Endothelial cell of umbilical vein (primary cell): ENCODE measurements around the gene RPP30. TPM values are rescaled to one million over a fixed set of nuclear protein-coding genes. Genes with fewer than 3 reads are reported as not detected.

Source experiments
- BruUV-seq: library from RNA; stranded (reverse); fragments of 400-500 nt; replicated peaks from 2 replicates; lab custom pipeline; 2021; lab: Mats Ljungman, UMichigan
- CTCF ChIA-PET: fragments of 300-600, 350-600 bp; sonication (Branson Sonifier 250); formaldehyde crosslinking; loops from one replicate; lab custom pipeline; 2021; ENCODE audit warnings: antibody characterized with exemption, inconsistent platforms; lab: Charles Lee
- POLR2A ChIA-PET: fragments of 300-600, 350-600 bp; sonication (Branson Sonifier 250); formaldehyde crosslinking; loops from one replicate; lab custom pipeline; 2021; ENCODE audit warnings: antibody characterized with exemption, inconsistent platforms; lab: Charles Lee
- DNase-seq: peaks from one replicate; pipeline ENCODE4 v3.0.0-alpha.2; 2011; ENCODE audit warnings: low read depth, low spot score
- FAIRE-seq: peaks from 2 replicates; lab custom pipeline; 2011; peaks lifted over from hg19 to GRCh38; lab: Jason Lieb, UNC
- H2AFZ ChIP-seq: 2 replicates; pipeline ENCODE4 v1.6.0; 2012; ENCODE audit warnings: low read depth, low read length, control low read depth, inconsistent platforms
- H3K27ac ChIP-seq: 2 replicates; pipeline ENCODE4 v1.5.1; 2011; ENCODE audit warnings: low read depth, mild to moderate bottlenecking, control low read depth, low read length, moderate library complexity; ENCODE audit not compliant: insufficient read depth
- H3K27me3 ChIP-seq, 2 experiments: 2 replicates each; pipeline versions ENCODE4 v1.6.0 to v1.6.1; 2011; ENCODE audit warnings: low read length in 2 of 2, mixed read lengths in 1 of 2; ENCODE audit not compliant: control insufficient read depth in 2 of 2, insufficient read depth in 2 of 2
- H3K36me3 ChIP-seq, 2 experiments: 2 replicates in 1 of 2; 3 replicates in 1 of 2; pipeline ENCODE4 v1.5.1; 2011; ENCODE audit warnings: low read length in 2 of 2, mild to moderate bottlenecking in 1 of 2, moderate library complexity in 1 of 2; ENCODE audit not compliant: control insufficient read depth in 2 of 2, insufficient read depth in 2 of 2; ENCODE audit errors: extremely low read depth in 1 of 2
- H3K4me1 ChIP-seq: 3 replicates; pipeline ENCODE4 v1.5.1; 2011; ENCODE audit warnings: mild to moderate bottlenecking, low read length; ENCODE audit not compliant: control insufficient read depth, insufficient read depth; ENCODE audit errors: extremely low read depth
- H3K4me2 ChIP-seq: 2 replicates; pipeline ENCODE4 v1.6.1; 2011; ENCODE audit warnings: low read length, control low read depth, mixed read lengths; ENCODE audit not compliant: insufficient read depth
- H3K4me3 ChIP-seq, 3 experiments: fragments of 200-600 bp in 1 of 3; sonication (generic), shearing (Covaris generic) in 1 of 3; replicated peaks in 1 of 3; 2 replicates each; pipeline ENCODE4 v1.5.1; 2011 to 2016; ENCODE audit warnings: control low read depth in 3 of 3, low read length in 3 of 3, mild to moderate bottlenecking in 2 of 3, inconsistent platforms in 1 of 3, low read depth in 1 of 3, moderate library complexity in 1 of 3; ENCODE audit not compliant: insufficient read depth in 1 of 3
- H3K79me2 ChIP-seq: 2 replicates; pipeline ENCODE4 v1.6.0; 2012; ENCODE audit warnings: low read length, inconsistent platforms; ENCODE audit not compliant: control insufficient read depth, insufficient read depth
- H3K9ac ChIP-seq: replicated peaks from 2 replicates; pipeline ENCODE3; 2011; ENCODE audit warnings: low read length, control low read depth; ENCODE audit not compliant: insufficient read depth; ENCODE audit errors: extremely low read depth
- H3K9me1 ChIP-seq: replicated peaks from 3 replicates; pipeline ENCODE4 v1.6.0; 2011; ENCODE audit warnings: mild to moderate bottlenecking, low read length; ENCODE audit not compliant: control insufficient read depth, insufficient read depth; ENCODE audit errors: extremely low read depth
- H3K9me3 ChIP-seq: replicated peaks from 2 replicates; pipeline ENCODE4 v1.5.1; 2012; ENCODE audit warnings: low read length, inconsistent platforms; ENCODE audit not compliant: control insufficient read depth, insufficient read depth
- H4K20me1 ChIP-seq: replicated peaks from 2 replicates; pipeline ENCODE3; 2011; ENCODE audit warnings: mild to moderate bottlenecking, low read length; ENCODE audit not compliant: control insufficient read depth, insufficient read depth; ENCODE audit errors: extremely low read depth
- CTCF ChIP-seq, 2 donors: IDR thresholded peaks; 1 replicate in 1 of 2; 2 replicates in 1 of 2; pipeline ENCODE4 v1.5.1; 2011; ENCODE audit warnings: low read length in 2 of 2, mild to moderate bottlenecking in 2 of 2, moderate library complexity in 2 of 2, control low read depth in 1 of 2, inconsistent platforms in 1 of 2, low read depth in 1 of 2; ENCODE audit not compliant: insufficient read depth in 1 of 2; ENCODE audit errors: extremely low read depth in 1 of 2
- EZH2 ChIP-seq: IDR thresholded peaks from 2 replicates; pipeline ENCODE4 v1.6.1; 2012; ENCODE audit warnings: borderline replicate concordance, low read depth, mild to moderate bottlenecking, moderate library complexity, low read length, inconsistent platforms; ENCODE audit not compliant: severe bottlenecking
- FOS ChIP-seq: IDR thresholded peaks from 2 replicates; pipeline ENCODE4 v1.6.1; 2011; ENCODE audit warnings: mild to moderate bottlenecking, low read length, moderate library complexity, borderline replicate concordance; ENCODE audit not compliant: insufficient read depth
- GATA2 ChIP-seq: IDR thresholded peaks from 2 replicates; pipeline ENCODE4 v1.7.0; 2011; ENCODE audit warnings: low read depth, mild to moderate bottlenecking, moderate library complexity, mixed read lengths, low read length; ENCODE audit not compliant: insufficient read length, insufficient read depth
- JUN ChIP-seq: IDR thresholded peaks from 2 replicates; pipeline ENCODE4 v1.6.1; 2011; ENCODE audit warnings: borderline replicate concordance, low read depth; ENCODE audit not compliant: insufficient read length, insufficient read depth
- MAX ChIP-seq: IDR thresholded peaks from 2 replicates; pipeline ENCODE4 v1.6.1; 2011; ENCODE audit not compliant: insufficient read depth, insufficient read length
- MYC ChIP-seq: IDR thresholded peaks from one replicate; pipeline ENCODE4 v1.6.1; 2011; ENCODE audit warnings: mild to moderate bottlenecking, low read depth, low read length
- POLR2A ChIP-seq: IDR thresholded peaks from 2 replicates; pipeline ENCODE4 v1.6.1; 2012; ENCODE audit warnings: low read depth, mild to moderate bottlenecking, control low read depth, low read length
- POLR2AphosphoS5 ChIP-seq: IDR thresholded peaks from 2 replicates; pipeline ENCODE4 v1.6.1; 2012; ENCODE audit warnings: low read depth, mild to moderate bottlenecking, control low read depth, low read length, moderate library complexity; ENCODE audit not compliant: insufficient read depth
- dilution Hi-C: fragments of 300-500 bp; cut with MboI; formaldehyde crosslinking; loops from one replicate; pipeline ENCODE4 v1.15.0; 2019; ENCODE audit warnings: low sequenced_read_pairs; ENCODE audit not compliant: extremely low pct_ligation_motif_present
- intact Hi-C: fragments of 100-400 bp; cut with micrococcal nuclease; formaldehyde crosslinking; loops from one replicate; pipeline ENCODE4 v1.10.0; 2022
- polyA plus RNA-seq, 4 experiments: library from polyadenylated mRNA; depleted of rRNA in 3 of 4; stranded (reverse) in 3 of 4; unstranded in 1 of 4; fragments of >200 nt; gene quantifications; 2 replicates each; pipeline versions ENCODE4 v1.2.1 to v1.2.3, GENCODE V29; 2011 to 2012; ENCODE audit warnings: missing spikeins in 1 of 4
- total RNA-seq: library from RNA; stranded (reverse); gene quantifications from 2 replicates; pipeline ENCODE4 v1.2.3, GENCODE V29; 2021

The RPP30 gene
- total and polyA plus RNA-seq, 2 donors (not counting 3 experiments of a cell fraction or from before 2014, with no cell fraction given), result 21.1 to 47.8 TPM

- CTCF ChIA-PET, result interaction anchor here (1.2 to 1.8 kb wide), 3 partner anchors 17 to 26 kb away, joined by 3 to 4 read pairs (median 3); partner anchors contain the start of gene ANKRD1
- FAIRE-seq (peak; percentile 86), DNase-seq (peak; percentile 25)
- Histone ChIP-seq H3K4me3 (no peak overlapping the region), H3K9ac (no peak overlapping the region), H3K4me1 (peaks cover 33% of the 10 kb centered on the region), H3K27ac (peak overlapping the region; percentile 1), H3K9me1 (no peaks in the 10 kb centered on the region), H3K4me2 (peak overlapping the region; percentile 45), H3K36me3 (no peaks in the 10 kb centered on the region), H3K9me3 (no peaks in the 10 kb centered on the region), H3K27me3 (no peaks in the 10 kb centered on the region), H4K20me1 (no peaks in the 10 kb centered on the region), H3K79me2 (no peaks in the 10 kb centered on the region), H2AFZ (peak overlapping the region; percentile 63)
- POLR2A ChIA-PET, result no interaction called here
- BruUV-seq, result TSS peak; percentile 8
- TF ChIP-seq EZH2, result no peak
- TF ChIP-seq GATA2, result no peak
- peak; percentile 73 for TF ChIP-seq JUN
- dilution Hi-C loops, result no loop called here
- intact Hi-C loops, result loop anchor here (2.0 kb wide), 1 partner anchor 17 kb away; the partner anchor contains the start of gene ANKRD1
Observed at GRCh38 chr10:90937645-90938258, 66.0 kb downstream of the RPP30 start.

GRCh38 chr10:90939116-90939515, 67.3 kb downstream of the RPP30 start:
- no peak overlapping the region for H2AFZ ChIP-seq
- H3K27me3 ChIP-seq, result no peaks in the 10 kb centered on the region
- H3K9ac ChIP-seq, result no peak overlapping the region
- H3K9me1 ChIP-seq, result no peaks in the 10 kb centered on the region
- H3K4me3 ChIP-seq, result no peak overlapping the region
- H3K27ac ChIP-seq, result no peak overlapping the region
- H3K4me2 ChIP-seq, result no peak overlapping the region
- no peaks in the 10 kb centered on the region for H4K20me1 ChIP-seq
- no peaks in the 10 kb centered on the region for H3K79me2 ChIP-seq
- no TSS peak for BruUV-seq
- H3K4me1 ChIP-seq, result peaks cover 22% of the 10 kb centered on the region
- intact Hi-C loops, result no loop called here
- no peaks in the 10 kb centered on the region for H3K36me3 ChIP-seq
- POLR2A ChIA-PET, result no interaction called here
- peak; percentile 30 for DNase-seq
- dilution Hi-C loops, result no loop called here
- no peaks in the 10 kb centered on the region for H3K9me3 ChIP-seq
- CTCF ChIA-PET, result no interaction called here
- TF ChIP-seq GATA2, result no peak
- TF ChIP-seq CTCF (IDR thresholded peaks at IDR 0.05; ENCODE audit: extremely low read depth in 1 of 2, insufficient read depth in 1 of 2, low read depth in 1 of 2, low read length in 2 of 2), result no peak
- TF ChIP-seq POLR2AphosphoS5, result no peak
- TF ChIP-seq FOS, result no peak
- TF ChIP-seq MYC, result no peak
- no peak for TF ChIP-seq EZH2
- no peak for TF ChIP-seq MAX
- TF ChIP-seq JUN, result no peak
- TF ChIP-seq POLR2A, result no peak
- no peak for FAIRE-seq
